ENCODE measurements around the gene ABCG1. TPM values are rescaled to one million over a fixed set of nuclear protein-coding genes. Genes with fewer than 3 reads are reported as not detected.

ABCG1 gene
- total RNA-seq, 1 experiment from 2014 or later, result not detected

- intact Hi-C loops (cut with micrococcal nuclease; ENCODE audit: unreplicated experiment), result loop anchor here (5.0 kb wide), 1 partner anchor 325 kb away; no protein-coding TSS in a partner anchor
- no peak overlapping the region for H3K4me3 ChIP-seq (ENCODE audit: low read depth, low read length)
- no peaks in the 10 kb centered on the region for H3K36me3 ChIP-seq (ENCODE audit: control insufficient read depth, insufficient read depth, low read length)
- TF ChIP-seq, protein P1, sequence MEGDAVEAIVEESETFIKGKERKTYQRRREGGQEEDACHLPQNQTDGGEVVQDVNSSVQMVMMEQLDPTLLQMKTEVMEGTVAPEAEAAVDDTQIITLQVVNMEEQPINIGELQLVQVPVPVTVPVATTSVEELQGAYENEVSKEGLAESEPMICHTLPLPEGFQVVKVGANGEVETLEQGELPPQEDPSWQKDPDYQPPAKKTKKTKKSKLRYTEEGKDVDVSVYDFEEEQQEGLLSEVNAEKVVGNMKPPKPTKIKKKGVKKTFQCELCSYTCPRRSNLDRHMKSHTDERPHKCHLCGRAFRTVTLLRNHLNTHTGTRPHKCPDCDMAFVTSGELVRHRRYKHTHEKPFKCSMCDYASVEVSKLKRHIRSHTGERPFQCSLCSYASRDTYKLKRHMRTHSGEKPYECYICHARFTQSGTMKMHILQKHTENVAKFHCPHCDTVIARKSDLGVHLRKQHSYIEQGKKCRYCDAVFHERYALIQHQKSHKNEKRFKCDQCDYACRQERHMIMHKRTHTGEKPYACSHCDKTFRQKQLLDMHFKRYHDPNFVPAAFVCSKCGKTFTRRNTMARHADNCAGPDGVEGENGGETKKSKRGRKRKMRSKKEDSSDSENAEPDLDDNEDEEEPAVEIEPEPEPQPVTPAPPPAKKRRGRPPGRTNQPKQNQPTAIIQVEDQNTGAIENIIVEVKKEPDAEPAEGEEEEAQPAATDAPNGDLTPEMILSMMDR (IDR thresholded peaks at IDR 0.05; ENCODE audit: insufficient read depth in 1 of 2, low read depth in 1 of 2, low read length in 1 of 2, severe bottlenecking in 1 of 2, unreplicated experiment in 1 of 2), result no peak
- H3K4me1 ChIP-seq, result no peaks in the 10 kb centered on the region
- H3K27me3 ChIP-seq (replicated peaks; ENCODE audit: control insufficient read depth, insufficient read depth, low read length), result no peaks in the 10 kb centered on the region
- CTCF ChIA-PET, result no interaction called here
- H3K9me3 ChIP-seq, result no peaks in the 10 kb centered on the region
- Mint-ChIP-seq H3K4me3 (ENCODE audit: unreplicated experiment) (no peak overlapping the region), H3K4me1 (ENCODE audit: low read depth, unreplicated experiment) (no peaks in the 10 kb centered on the region), H3K36me3 (ENCODE audit: insufficient read depth, unreplicated experiment) (no peaks in the 10 kb centered on the region), H3K9me3 (ENCODE audit: unreplicated experiment) (peaks cover 10% of the 10 kb centered on the region), H3K27me3 (ENCODE audit: insufficient read depth, unreplicated experiment) (peaks cover 10% of the 10 kb centered on the region), H3K27ac (ENCODE audit: unreplicated experiment) (no peak overlapping the region)
- no peak for DNase-seq
- POLR2A ChIA-PET, result no interaction called here
- BruUV-seq (replicated peaks), result no TSS peak
Observed at GRCh38 chr21:42287193-42288083, 68.5 kb downstream of the ABCG1 start.

DNA sequence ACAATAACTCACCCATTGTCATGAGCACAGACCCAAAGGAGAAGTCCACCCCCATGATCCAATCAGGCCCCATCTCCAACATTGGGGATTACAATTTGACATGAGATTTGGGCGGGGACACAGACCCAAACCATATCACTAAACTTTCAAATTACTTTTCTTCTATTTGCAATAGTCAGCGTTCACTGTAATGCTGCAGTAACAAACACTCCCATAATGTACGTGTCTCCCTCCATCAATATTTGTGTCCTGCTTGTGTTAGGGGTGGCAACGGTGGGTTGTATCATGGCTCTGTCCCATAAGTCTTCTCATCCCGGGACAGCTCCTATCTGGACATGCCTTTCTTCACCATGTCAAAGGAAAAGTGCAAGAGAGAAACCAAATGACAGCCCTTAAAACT, 70.0 kb downstream of the ABCG1 start:
- Histone ChIP-seq H3K36me3 (ENCODE audit: control insufficient read depth, insufficient read depth, low read length) (no peaks in the 10 kb centered on the region), H3K4me1 (no peaks in the 10 kb centered on the region), H3K27me3 (replicated peaks; ENCODE audit: control insufficient read depth, insufficient read depth, low read length) (no peaks in the 10 kb centered on the region), H3K9me3 (no peaks in the 10 kb centered on the region), H3K4me3 (ENCODE audit: low read depth, low read length) (no peak overlapping the region)
- H3K9me3 Mint-ChIP-seq (ENCODE audit: unreplicated experiment), result peaks cover 10% of the 10 kb centered on the region
- intact Hi-C loops (cut with micrococcal nuclease; ENCODE audit: unreplicated experiment), result loop anchor here (5.0 kb wide), 1 partner anchor 323 kb away; no protein-coding TSS in a partner anchor
- ChIA-PET POLR2A (no interaction called here), CTCF (no interaction called here)
- H3K36me3 Mint-ChIP-seq (ENCODE audit: insufficient read depth, unreplicated experiment), result no peaks in the 10 kb centered on the region
- no peaks in the 10 kb centered on the region for H3K4me1 Mint-ChIP-seq (ENCODE audit: low read depth, unreplicated experiment)
- DNase-seq, result no peak
- H3K27me3 Mint-ChIP-seq (ENCODE audit: insufficient read depth, unreplicated experiment), result peaks cover 10% of the 10 kb centered on the region
- no TSS peak for BruUV-seq (replicated peaks)
- no peak overlapping the region for H3K4me3 Mint-ChIP-seq (ENCODE audit: unreplicated experiment)
- no peak overlapping the region for H3K27ac Mint-ChIP-seq (ENCODE audit: unreplicated experiment)
- TF ChIP-seq, protein P1 (IDR thresholded peaks at IDR 0.05; ENCODE audit: insufficient read depth in 1 of 2, low read depth in 1 of 2, low read length in 1 of 2, severe bottlenecking in 1 of 2, unreplicated experiment in 1 of 2), result no peak

GRCh38 chr21:42289926-42290325, 71.0 kb downstream of the ABCG1 start:
- Histone ChIP-seq H3K36me3 (ENCODE audit: control insufficient read depth, insufficient read depth, low read length) (no peaks in the 10 kb centered on the region), H3K27me3 (replicated peaks; ENCODE audit: control insufficient read depth, insufficient read depth, low read length) (no peaks in the 10 kb centered on the region), H3K4me3 (ENCODE audit: low read depth, low read length) (no peak overlapping the region), H3K9me3 (no peaks in the 10 kb centered on the region), H3K4me1 (no peaks in the 10 kb centered on the region)
- no TSS peak for BruUV-seq (replicated peaks)
- CTCF ChIA-PET, result no interaction called here
- Mint-ChIP-seq H3K27me3 (ENCODE audit: insufficient read depth, unreplicated experiment) (peaks cover 10% of the 10 kb centered on the region), H3K36me3 (ENCODE audit: insufficient read depth, unreplicated experiment) (no peaks in the 10 kb centered on the region), H3K9me3 (ENCODE audit: unreplicated experiment) (peaks cover 10% of the 10 kb centered on the region), H3K4me3 (ENCODE audit: unreplicated experiment) (no peak overlapping the region), H3K4me1 (ENCODE audit: low read depth, unreplicated experiment) (no peaks in the 10 kb centered on the region), H3K27ac (ENCODE audit: unreplicated experiment) (no peak overlapping the region)
- POLR2A ChIA-PET, result no interaction called here
- intact Hi-C loops (cut with micrococcal nuclease; ENCODE audit: unreplicated experiment), result loop anchor here (5.0 kb wide), 1 partner anchor 322 kb away; no protein-coding TSS in a partner anchor
- no peak for DNase-seq
- TF ChIP-seq, protein P1 (IDR thresholded peaks at IDR 0.05; ENCODE audit: insufficient read depth in 1 of 2, low read depth in 1 of 2, low read length in 1 of 2, severe bottlenecking in 1 of 2, unreplicated experiment in 1 of 2), result no peak

Measured in Caco-2 (cell line).